ENCODE results near the gene B4GALT5.
"Not testable (repeated sequence)": the region's sequence is repeated elsewhere in the genome, so short reads cannot be mapped to it uniquely, and the experiment has no call there.

B4GALT5 gene

DNA sequence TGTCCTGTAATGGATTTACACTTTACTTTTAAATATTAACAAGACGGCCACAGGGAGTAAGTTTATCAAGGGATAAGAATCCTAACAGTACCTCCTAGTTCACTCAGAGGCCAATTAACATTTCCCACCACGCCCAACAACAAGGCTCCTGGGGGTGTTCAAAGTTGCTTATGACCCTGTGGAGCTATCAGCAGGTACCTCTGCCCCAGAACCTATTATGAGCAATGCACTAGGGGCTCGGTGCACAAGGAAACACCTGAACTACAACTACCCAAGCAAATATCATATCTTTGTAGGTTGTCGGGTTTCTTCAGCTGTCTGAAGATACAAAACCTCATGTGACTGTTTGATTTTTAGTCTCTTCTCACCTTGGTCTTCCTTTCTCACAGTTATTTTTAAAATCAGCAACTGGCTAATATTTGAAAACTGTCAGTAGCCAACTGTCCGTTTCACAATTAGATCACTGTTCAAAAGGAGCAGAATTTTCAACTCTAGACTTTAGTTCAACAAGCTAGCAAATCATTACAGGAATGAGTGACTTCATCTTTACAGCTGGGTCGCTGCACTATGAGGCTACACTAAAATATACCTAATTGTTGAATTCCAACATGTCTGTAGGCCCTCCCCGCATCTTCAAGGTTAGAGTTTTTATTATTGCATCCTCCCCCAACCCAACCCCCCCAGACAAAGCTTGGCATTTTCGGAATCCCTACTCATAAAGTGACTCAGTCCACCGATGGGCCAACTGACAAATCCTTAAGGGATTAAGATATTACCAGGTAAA is 38.1 kb downstream of the B4GALT5 start:
- DNase-seq (ENCODE audit: extremely low read depth, low read depth) = no peak
- TF ChIP-seq, protein P1, sequence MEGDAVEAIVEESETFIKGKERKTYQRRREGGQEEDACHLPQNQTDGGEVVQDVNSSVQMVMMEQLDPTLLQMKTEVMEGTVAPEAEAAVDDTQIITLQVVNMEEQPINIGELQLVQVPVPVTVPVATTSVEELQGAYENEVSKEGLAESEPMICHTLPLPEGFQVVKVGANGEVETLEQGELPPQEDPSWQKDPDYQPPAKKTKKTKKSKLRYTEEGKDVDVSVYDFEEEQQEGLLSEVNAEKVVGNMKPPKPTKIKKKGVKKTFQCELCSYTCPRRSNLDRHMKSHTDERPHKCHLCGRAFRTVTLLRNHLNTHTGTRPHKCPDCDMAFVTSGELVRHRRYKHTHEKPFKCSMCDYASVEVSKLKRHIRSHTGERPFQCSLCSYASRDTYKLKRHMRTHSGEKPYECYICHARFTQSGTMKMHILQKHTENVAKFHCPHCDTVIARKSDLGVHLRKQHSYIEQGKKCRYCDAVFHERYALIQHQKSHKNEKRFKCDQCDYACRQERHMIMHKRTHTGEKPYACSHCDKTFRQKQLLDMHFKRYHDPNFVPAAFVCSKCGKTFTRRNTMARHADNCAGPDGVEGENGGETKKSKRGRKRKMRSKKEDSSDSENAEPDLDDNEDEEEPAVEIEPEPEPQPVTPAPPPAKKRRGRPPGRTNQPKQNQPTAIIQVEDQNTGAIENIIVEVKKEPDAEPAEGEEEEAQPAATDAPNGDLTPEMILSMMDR (IDR thresholded peaks at IDR 0.05; ENCODE audit: low read depth, low read length) = no peak

DNA sequence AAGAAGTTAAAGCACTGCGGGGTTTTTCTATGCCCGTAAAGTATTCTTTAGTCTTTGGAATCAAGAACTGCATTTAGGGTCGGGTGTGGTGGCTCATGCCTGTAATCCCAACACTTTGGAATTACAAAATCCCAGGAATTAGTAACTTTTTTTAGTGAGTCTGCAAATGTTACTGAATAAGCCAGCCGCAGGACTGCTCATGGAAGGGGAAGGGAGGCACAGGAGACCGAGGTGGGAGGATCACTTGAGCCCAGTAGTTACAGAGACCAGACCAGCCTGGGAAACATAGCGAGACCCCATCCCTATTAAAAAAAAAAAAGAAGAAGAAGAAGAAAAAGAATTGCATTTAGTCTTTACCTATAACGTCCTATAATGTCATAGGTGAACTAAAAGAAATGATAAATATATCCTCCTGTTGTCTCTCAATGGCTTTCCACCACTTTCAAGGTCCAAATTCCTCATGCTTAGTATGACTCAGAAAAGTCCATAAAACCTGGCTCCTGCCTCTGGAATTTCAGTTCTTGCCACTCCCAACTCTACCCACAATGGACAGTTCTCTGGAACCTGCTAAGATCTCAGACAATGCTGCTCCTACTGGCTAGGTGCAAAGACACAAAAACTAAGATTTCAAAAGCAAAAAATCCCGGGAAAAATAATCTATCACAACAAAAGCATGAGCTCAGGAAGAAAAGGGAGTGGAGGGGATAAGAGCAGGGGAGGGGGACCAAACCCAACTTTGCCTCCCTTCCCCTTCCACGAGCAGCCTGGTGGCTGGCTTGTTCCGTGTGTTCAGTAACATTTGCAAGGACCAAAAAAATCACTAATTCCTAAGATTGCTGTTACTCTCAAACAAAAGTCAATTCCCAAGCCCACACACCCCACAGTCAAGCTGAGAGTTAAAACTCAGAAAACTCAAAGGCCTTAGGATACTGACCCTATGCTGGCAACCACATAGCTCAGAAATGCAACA is 39.0 kb downstream of the B4GALT5 start:
- DNase-seq (ENCODE audit: extremely low read depth, low read depth) = no peak
- TF ChIP-seq, protein P1 (IDR thresholded peaks at IDR 0.05; ENCODE audit: low read depth, low read length) = no peak

DNA sequence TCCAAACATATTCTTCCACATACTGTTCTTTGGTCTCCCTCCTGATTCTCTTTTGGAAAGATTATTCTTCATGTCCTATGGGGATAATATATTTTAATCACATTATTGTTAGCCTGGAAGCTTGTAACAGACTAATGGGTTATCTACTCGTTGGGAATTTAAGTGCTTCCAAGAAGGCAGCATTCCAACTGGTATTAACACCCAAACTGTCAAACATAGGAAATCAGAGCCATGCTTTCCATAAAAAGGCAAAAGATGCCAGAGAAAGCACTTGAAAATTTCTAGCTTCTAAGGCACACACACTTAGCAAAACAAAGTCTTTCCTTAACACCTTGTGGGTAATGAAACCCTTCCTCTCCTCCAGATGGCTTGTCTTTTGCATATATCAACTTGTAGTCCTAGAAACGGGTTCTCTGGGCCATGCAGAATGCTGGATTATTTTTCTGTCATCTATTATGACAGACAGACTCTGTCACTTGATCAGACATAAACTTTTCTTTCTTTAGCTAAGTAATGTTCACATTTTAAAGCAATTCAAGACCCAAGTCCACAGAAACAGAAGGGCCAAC is 41.5 kb downstream of the B4GALT5 start:
- TF ChIP-seq, protein P1 (IDR thresholded peaks at IDR 0.05; ENCODE audit: low read depth, low read length) = no peak
- DNase-seq (ENCODE audit: extremely low read depth, low read depth) = no peak

DNA sequence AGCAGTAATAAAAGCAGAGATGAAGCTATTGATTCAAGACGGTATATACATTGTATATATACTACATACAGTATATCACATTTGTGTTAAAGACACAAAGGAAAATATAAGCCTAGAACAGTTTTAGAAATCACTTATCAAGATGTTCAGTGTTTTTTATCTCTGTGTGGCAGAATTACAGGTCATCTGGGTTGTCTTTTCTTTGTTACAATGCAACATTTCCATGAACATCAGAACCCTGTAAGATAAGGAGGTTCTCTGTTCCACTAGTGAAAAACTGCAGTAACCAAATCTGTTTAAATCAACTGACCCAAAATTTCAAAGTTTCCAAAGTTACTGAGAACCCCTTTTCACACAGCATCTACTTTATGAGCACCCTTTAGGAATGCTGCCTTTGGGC is 42.2 kb downstream of the B4GALT5 start:
- no peak for DNase-seq (ENCODE audit: extremely low read depth, low read depth)
- TF ChIP-seq, protein P1 (IDR thresholded peaks at IDR 0.05; ENCODE audit: low read depth, low read length) = no peak

DNA sequence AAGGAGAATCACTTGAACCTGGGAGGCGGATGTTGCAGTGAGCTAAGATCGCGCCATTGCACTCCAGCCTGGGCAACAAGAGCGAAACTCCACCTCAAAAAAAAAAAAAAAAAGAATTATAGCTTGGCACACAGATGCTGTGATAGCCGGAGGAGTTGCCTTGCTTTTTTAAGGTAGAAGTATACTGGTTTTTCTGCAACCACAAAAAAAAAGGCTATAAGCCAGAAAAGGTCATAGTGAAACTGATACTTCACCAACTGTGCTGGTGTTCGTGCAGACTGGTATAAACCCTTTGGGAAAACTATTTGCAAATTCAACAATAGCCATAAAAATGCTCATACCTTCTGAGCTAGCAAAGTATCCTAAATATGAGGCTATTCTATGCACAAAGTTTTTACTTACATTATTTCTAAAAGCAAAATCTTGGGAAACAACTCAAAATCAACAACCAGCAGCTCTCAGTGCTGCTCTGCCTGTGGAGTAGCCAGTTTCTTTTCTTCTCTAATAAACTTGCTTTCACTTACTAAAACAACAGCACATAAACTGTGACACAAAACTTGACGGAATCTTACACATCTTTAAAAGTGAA is 44.0 kb downstream of the B4GALT5 start:
- TF ChIP-seq, protein P1 (IDR thresholded peaks at IDR 0.05; ENCODE audit: low read depth, low read length) = no peak
- DNase-seq (ENCODE audit: extremely low read depth, low read depth) = no peak

DNA sequence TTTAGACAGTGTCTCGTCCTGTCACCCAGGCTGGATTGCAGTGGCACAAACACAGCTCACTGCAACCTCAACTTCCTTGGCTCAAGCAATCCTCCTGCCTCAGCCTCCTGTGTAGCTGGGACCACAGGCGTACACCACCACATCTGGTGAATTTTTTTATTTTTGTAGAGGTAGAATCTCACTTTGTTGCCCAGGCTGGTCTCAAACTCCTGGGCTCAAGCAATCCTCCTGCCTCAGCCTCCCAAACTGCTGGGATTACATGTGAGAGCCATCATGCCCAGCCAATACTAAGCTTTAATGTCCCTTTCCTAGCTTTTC is 44.8 kb downstream of the B4GALT5 start:
- DNase-seq (ENCODE audit: extremely low read depth, low read depth) = not testable (repeated sequence)

DNA sequence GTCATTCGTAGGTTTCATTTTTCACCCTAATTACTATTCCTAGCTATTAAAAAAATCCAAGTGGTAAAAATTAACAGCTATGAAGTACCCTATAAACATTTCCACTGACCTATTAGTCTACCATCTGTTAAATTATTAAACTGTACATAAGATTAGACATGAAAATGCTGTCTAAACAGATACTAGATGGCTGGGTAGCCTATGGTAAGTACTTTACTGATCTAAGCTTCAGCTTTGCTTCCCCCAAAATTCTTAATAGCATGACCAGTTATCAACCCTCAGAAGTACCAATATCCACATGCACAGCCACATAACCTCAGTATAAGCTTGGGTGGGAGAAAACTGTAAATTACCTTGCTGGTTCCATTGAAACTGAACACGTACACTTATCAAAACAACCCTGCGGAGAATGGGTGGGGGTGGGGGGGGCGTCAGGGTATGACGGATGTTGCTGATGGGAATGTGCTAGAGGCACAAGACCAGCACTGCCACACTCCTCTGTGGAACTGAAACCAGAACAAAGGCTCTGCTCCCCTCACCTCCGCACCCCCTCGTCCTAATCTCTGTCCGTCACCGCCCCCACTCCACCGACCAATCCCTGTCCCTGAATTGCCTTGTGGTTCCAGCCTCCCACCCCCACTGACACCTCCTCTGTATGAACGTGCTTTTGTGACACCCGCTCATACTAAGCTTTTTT is 45.3 kb downstream of the B4GALT5 start:
- DNase-seq (ENCODE audit: extremely low read depth, low read depth) = no peak
- TF ChIP-seq, protein P1 (IDR thresholded peaks at IDR 0.05; ENCODE audit: low read depth, low read length) = no peak

All from AG09319 (cell line).